AG04449 (cell line): Measurements from ENCODE around the gene GABBR1.

ENCODE experiments used
- CTCF ChIA-PET: fragments of 350-600 bp; formaldehyde crosslinking; extraction: SDS; loops from one replicate; lab custom pipeline; 2021; ENCODE audit warnings: antibody characterized with exemption; lab: Yijun Ruan, JAX
- POLR2A ChIA-PET: fragments of 400-600, 350-600 bp; formaldehyde crosslinking; extraction: SDS; loops from one replicate; lab custom pipeline; 2020; ENCODE audit warnings: antibody characterized with exemption, inconsistent platforms; lab: Yijun Ruan, JAX
- DNase-seq: peaks from one replicate; pipeline ENCODE4 v3.0.0-alpha.2; 2010; ENCODE audit warnings: low read depth, low spot score
- H3K4me3 ChIP-seq: 2 replicates; pipeline ENCODE4 v1.5.1; 2011; ENCODE audit warnings: low read depth, mild to moderate bottlenecking, control low read depth, low read length
- TF ChIP-seq, protein P1 (sequence below): IDR thresholded peaks from one replicate; pipeline ENCODE4 v1.5.1; 2011; ENCODE audit warnings: mild to moderate bottlenecking, moderate library complexity, low read length, control low read depth, inconsistent platforms; ENCODE audit not compliant: insufficient read depth; ENCODE audit errors: missing control alignments

GABBR1 gene

GRCh38 chr6:29525311-29525639 is 107.7 kb downstream of the GABBR1 start:
- H3K4me3 ChIP-seq: no peak overlapping the region
- POLR2A ChIA-PET: no interaction called here
- CTCF ChIA-PET: no interaction called here
- DNase-seq: no peak
- TF ChIP-seq, protein P1, sequence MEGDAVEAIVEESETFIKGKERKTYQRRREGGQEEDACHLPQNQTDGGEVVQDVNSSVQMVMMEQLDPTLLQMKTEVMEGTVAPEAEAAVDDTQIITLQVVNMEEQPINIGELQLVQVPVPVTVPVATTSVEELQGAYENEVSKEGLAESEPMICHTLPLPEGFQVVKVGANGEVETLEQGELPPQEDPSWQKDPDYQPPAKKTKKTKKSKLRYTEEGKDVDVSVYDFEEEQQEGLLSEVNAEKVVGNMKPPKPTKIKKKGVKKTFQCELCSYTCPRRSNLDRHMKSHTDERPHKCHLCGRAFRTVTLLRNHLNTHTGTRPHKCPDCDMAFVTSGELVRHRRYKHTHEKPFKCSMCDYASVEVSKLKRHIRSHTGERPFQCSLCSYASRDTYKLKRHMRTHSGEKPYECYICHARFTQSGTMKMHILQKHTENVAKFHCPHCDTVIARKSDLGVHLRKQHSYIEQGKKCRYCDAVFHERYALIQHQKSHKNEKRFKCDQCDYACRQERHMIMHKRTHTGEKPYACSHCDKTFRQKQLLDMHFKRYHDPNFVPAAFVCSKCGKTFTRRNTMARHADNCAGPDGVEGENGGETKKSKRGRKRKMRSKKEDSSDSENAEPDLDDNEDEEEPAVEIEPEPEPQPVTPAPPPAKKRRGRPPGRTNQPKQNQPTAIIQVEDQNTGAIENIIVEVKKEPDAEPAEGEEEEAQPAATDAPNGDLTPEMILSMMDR: no peak

- ChIA-PET POLR2A (no interaction called here), CTCF (no interaction called here)
- no peak for DNase-seq
- TF ChIP-seq, protein P1: no peak
- no peak overlapping the region for H3K4me3 ChIP-seq
Observed at GRCh38 chr6:29524444-29525310, 108.3 kb downstream of the GABBR1 start.

- TF ChIP-seq, protein P1: no peak
- no peak for DNase-seq
- POLR2A ChIA-PET: no interaction called here
- H3K4me3 ChIP-seq: no peak overlapping the region
- CTCF ChIA-PET: no interaction called here
Observed at GRCh38 chr6:29524044-29524443, 108.9 kb downstream of the GABBR1 start.

- no peak overlapping the region for H3K4me3 ChIP-seq
- CTCF ChIA-PET: no interaction called here
- POLR2A ChIA-PET: no interaction called here
- TF ChIP-seq, protein P1: no peak
- no peak for DNase-seq
Observed at GRCh38 chr6:29522227-29522626, 110.8 kb downstream of the GABBR1 start.

- CTCF ChIA-PET: no interaction called here
- POLR2A ChIA-PET: no interaction called here
- TF ChIP-seq, protein P1: no peak
- no peak for DNase-seq
- H3K4me3 ChIP-seq: no peak overlapping the region
Observed at GRCh38 chr6:29521006-29521680, 111.8 kb downstream of the GABBR1 start.

DNA sequence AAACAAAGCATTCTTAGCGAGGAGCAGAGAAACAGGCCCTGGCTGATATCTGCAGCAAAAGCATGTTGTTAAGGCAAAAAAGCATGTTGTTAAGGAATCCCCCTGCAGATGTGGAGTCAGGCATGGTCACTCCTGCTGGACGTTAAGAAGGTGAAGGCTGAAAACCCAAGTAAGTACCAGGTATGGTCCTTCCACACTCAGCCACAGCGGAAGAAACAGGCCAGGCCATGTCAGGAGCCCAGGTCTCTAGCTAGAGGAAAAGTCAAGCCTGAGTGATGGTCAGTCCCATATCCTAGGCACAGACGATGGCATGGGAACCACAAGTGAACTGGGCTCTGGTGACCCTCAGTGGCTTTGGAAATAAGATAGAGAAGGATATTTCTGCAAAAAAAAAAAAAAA is 112.8 kb downstream of the GABBR1 start:
- no peak overlapping the region for H3K4me3 ChIP-seq
- TF ChIP-seq, protein P1: no peak
- CTCF ChIA-PET: no interaction called here
- POLR2A ChIA-PET: no interaction called here
- no peak for DNase-seq
